H1 (cell line): ENCODE measurements around the gene RANBP9. TPM values are rescaled to one million over a fixed set of nuclear protein-coding genes. Genes with fewer than 3 reads are reported as not detected.

ENCODE experiments used
- BACH1 ChIP-seq: IDR thresholded peaks from 2 replicates; pipeline ENCODE4 v1.6.1; 2012; ENCODE audit warnings: low read length, improper control_type of control experiment
- CEBPB ChIP-seq: IDR thresholded peaks from 2 replicates; pipeline ENCODE4 v1.6.1; 2012; ENCODE audit warnings: low read depth, low read length
- EZH2 ChIP-seq: fragments of 200-600 bp; sonication (generic); IDR thresholded peaks from 2 replicates; pipeline ENCODE4 v1.7.1; 2012; ENCODE audit warnings: low read depth, mild to moderate bottlenecking, moderate library complexity, low read length, inconsistent platforms; ENCODE audit not compliant: severe bottlenecking
- POLR2AphosphoS5 ChIP-seq: IDR thresholded peaks from 2 replicates; pipeline ENCODE4 v1.6.1; 2011; ENCODE audit warnings: low read depth, low read length
- POU5F1 ChIP-seq: IDR thresholded peaks from 2 replicates; pipeline ENCODE4 v1.6.1; 2011; ENCODE audit warnings: low read depth, mild to moderate bottlenecking, low read length, moderate library complexity
- RXRA ChIP-seq: IDR thresholded peaks from 2 replicates; pipeline ENCODE4 v1.6.1; 2011; ENCODE audit warnings: low read depth, mild to moderate bottlenecking, low read length, moderate library complexity; ENCODE audit not compliant: insufficient read depth
- SP2 ChIP-seq: IDR thresholded peaks from 2 replicates; pipeline ENCODE4 v1.6.1; 2012; ENCODE audit warnings: mild to moderate bottlenecking, low read length, inconsistent platforms
- SRF ChIP-seq: IDR thresholded peaks from 2 replicates; pipeline ENCODE4 v1.6.1; 2011; ENCODE audit warnings: mild to moderate bottlenecking, low read depth, low read length, moderate library complexity
- SUZ12 ChIP-seq: fragments of 200-600 bp; sonication (generic); IDR thresholded peaks from 2 replicates; pipeline ENCODE4 v1.6.1; 2012; ENCODE audit warnings: mild to moderate bottlenecking, inconsistent platforms, low read length, moderate library complexity, mixed read lengths
- TEAD4 ChIP-seq: IDR thresholded peaks from 2 replicates; pipeline ENCODE4 v1.6.1; 2012; ENCODE audit warnings: low read depth, low read length, inconsistent platforms, mixed read lengths
- polyA plus RNA-seq, 7 experiments: library from polyadenylated mRNA; depleted of rRNA in 3 of 7; stranded (reverse) in 5 of 7; unstranded in 2 of 7; fragments of >200 nt in 5 of 7; fragments of 200-250 nt in 2 of 7; gene quantifications; 1 replicate in 5 of 7; 2 replicates in 1 of 7; 4 replicates in 1 of 7; pipeline versions ENCODE4 v1.2.1 to v1.2.3, GENCODE V29; 2011 to 2013; ENCODE audit warnings: missing spikeins in 2 of 7, mixed read lengths in 2 of 7
- total RNA-seq: library from RNA; stranded (reverse); fragmentation: NEBNext Ultra II Directional; extraction: Animal tissue kit (Norgen Biotek cat#: 25700); gene quantifications from 2 replicates; pipeline ENCODE4 v1.2.1, GENCODE V29; 2021

The RANBP9 gene
- total and polyA plus RNA-seq, 2 of the 8 experiments (the other 6 are each of a cell fraction or from before 2014, with no cell fraction given): 13.0 to 36.7 TPM

- TF ChIP-seq POU5F1 (no peak), BACH1 (no peak), RXRA (no peak), TEAD4 (no peak), POLR2AphosphoS5 (no peak), SRF (no peak), SP2 (no peak), CEBPB (no peak), SUZ12 (no peak), EZH2 (no peak)
Measured at GRCh38 chr6:13712599-13712898, 914 bp upstream of the RANBP9 start (continued).
